HepG2 (cell line): ENCODE data around the gene HOXB2. TPM values are rescaled to one million over a fixed set of nuclear protein-coding genes. Genes with fewer than 3 reads are reported as not detected.

ENCODE experiments used
- ATAC-seq: fragments of 200-7000 bp; cut with Tn5 transposase; 3 replicates; pipeline ENCODE4 v1.9.1; 2020; ENCODE audit warnings: mild to moderate bottlenecking, moderate library complexity
- BruUV-seq: library from RNA; stranded (reverse); fragments of 400-500 nt; replicated peaks from 2 replicates; lab custom pipeline; 2021; lab: Mats Ljungman, UMichigan
- CTCF ChIA-PET: fragments of 300-600 bp; formaldehyde crosslinking; extraction: SDS; loops from one replicate; lab custom pipeline; 2021; ENCODE audit warnings: low total read pairs, inconsistent platforms, low intra/inter-chr PET ratio; lab: Yijun Ruan, JAX
- POLR2A ChIA-PET: fragments of 350-600 bp; sonication (Branson Sonifier 250); formaldehyde crosslinking; loops from one replicate; lab custom pipeline; 2020; ENCODE audit warnings: antibody characterized with exemption, inconsistent platforms; lab: Yijun Ruan, JAX
- DNase-seq: peaks from one replicate; pipeline ENCODE4 v3.0.0-alpha.2; 2015; ENCODE audit warnings: low spot score
- FAIRE-seq: peaks from 3 replicates; lab custom pipeline; 2011; peaks lifted over from hg19 to GRCh38; lab: Jason Lieb, UNC
- H2AFZ ChIP-seq: one replicate; pipeline ENCODE4 v1.6.1; 2011; ENCODE audit warnings: low read length, inconsistent platforms
- H3K27ac ChIP-seq: fragments of 300-600 bp; 3 replicates; pipeline ENCODE4 v1.8.0; 2011; ENCODE audit warnings: mixed run types, mild to moderate bottlenecking, mixed read lengths, low read length, inconsistent platforms; ENCODE audit not compliant: insufficient read depth; ENCODE audit errors: extremely low read length
- H3K27me3 ChIP-seq, 2 experiments: fragments of 200-600 bp in 1 of 2; 2 replicates in 1 of 2; 3 replicates in 1 of 2; pipeline versions ENCODE4 v1.6.0 to v1.8.0; 2011; ENCODE audit warnings: low read length in 2 of 2, mild to moderate bottlenecking in 2 of 2, moderate library complexity in 2 of 2, inconsistent platforms in 1 of 2; ENCODE audit not compliant: insufficient read depth in 2 of 2, control insufficient read depth in 1 of 2
- H3K36me3 ChIP-seq, 2 experiments: fragments of 200-600 bp in 1 of 2; replicated peaks in 1 of 2; 2 replicates in 1 of 2; 3 replicates in 1 of 2; pipeline versions ENCODE4 v1.5.1 to v1.8.0; 2011; ENCODE audit warnings: low read length in 2 of 2, inconsistent platforms in 1 of 2; ENCODE audit not compliant: insufficient read depth in 2 of 2, control insufficient read depth in 1 of 2
- H3K4me1 ChIP-seq: 2 replicates; pipeline ENCODE4 v1.5.1; 2012; ENCODE audit warnings: low read length, inconsistent platforms; ENCODE audit not compliant: insufficient read depth
- H3K4me2 ChIP-seq: 2 replicates; pipeline ENCODE4 v1.6.0; 2011; ENCODE audit warnings: low read depth, low read length, inconsistent platforms
- H3K4me3 ChIP-seq, 3 experiments: fragments of 200-600 bp in 1 of 3; sonication (generic), shearing (Covaris generic) in 1 of 3; replicated peaks in 1 of 3; 2 replicates each; pipeline ENCODE4 v1.5.1; 2011 to 2016; ENCODE audit warnings: low read length in 3 of 3, inconsistent platforms in 2 of 3, low read depth in 2 of 3, mild to moderate bottlenecking in 2 of 3, control low read depth in 1 of 3, mixed read lengths in 1 of 3; ENCODE audit not compliant: insufficient read depth in 1 of 3
- H3K79me2 ChIP-seq: one replicate; pipeline ENCODE4 v1.6.1; 2011; ENCODE audit warnings: low read length, inconsistent platforms; ENCODE audit not compliant: insufficient read depth
- H3K9ac ChIP-seq: 2 replicates; pipeline ENCODE4 v1.6.0; 2011; ENCODE audit warnings: mild to moderate bottlenecking, low read depth, low read length, inconsistent platforms; ENCODE audit not compliant: insufficient read depth
- H3K9me3 ChIP-seq: 2 replicates; pipeline ENCODE4 v1.5.1; 2012; ENCODE audit warnings: mild to moderate bottlenecking, low read length
- H4K20me1 ChIP-seq: 2 replicates; pipeline ENCODE4 v1.6.0; 2011; ENCODE audit warnings: inconsistent platforms, mild to moderate bottlenecking, low read length, moderate library complexity; ENCODE audit not compliant: insufficient read depth
- CBX2 ChIP-seq, 2 experiments: fragments of 200-600 bp in 1 of 2; sonication (generic); formaldehyde crosslinking in 1 of 2; IDR thresholded peaks; 2 replicates each; pipeline versions ENCODE4 v1.7.0 to v1.8.1; 2018 to 2022; ENCODE audit warnings: low read depth in 2 of 2, low read length in 1 of 2, mild to moderate bottlenecking in 1 of 2, missing genetic modification reagents in 1 of 2
- GZF1 ChIP-seq: sonication (generic); formaldehyde crosslinking; IDR thresholded peaks from 2 replicates; pipeline ENCODE4 v1.5.1; 2020; ENCODE audit warnings: mild to moderate bottlenecking, missing genetic modification reagents
- IRX3 ChIP-seq: sonication (generic); formaldehyde crosslinking; IDR thresholded peaks from 2 replicates; pipeline ENCODE4 v1.8.1; 2023; ENCODE audit warnings: mild to moderate bottlenecking, low read depth, missing genetic modification reagents, borderline replicate concordance
- MATR3 ChIP-seq: sonication (generic); formaldehyde crosslinking; IDR thresholded peaks from 2 replicates; pipeline ENCODE4 v1.4.0; 2020; ENCODE audit warnings: missing genetic modification reagents
- REL ChIP-seq: sonication (generic); formaldehyde crosslinking; conservative IDR thresholded peaks from 2 replicates; pipeline ENCODE4 v1.8.0; 2022; ENCODE audit warnings: mild to moderate bottlenecking, missing genetic modification reagents, moderate library complexity
- ZNF350 ChIP-seq: sonication (generic); formaldehyde crosslinking; IDR thresholded peaks from 2 replicates; pipeline ENCODE4 v1.4.0; 2020; ENCODE audit warnings: mild to moderate bottlenecking, low read depth, missing genetic modification reagents, borderline replicate concordance
- WGBS: methylation state at CpG from one replicate; pipeline ENCODE4 v1.1.6; 2017; ENCODE audit warnings: low lambda C conversion rate; 5-methylcytosine and 5-hydroxymethylcytosine counted together
- in situ Hi-C: cut with HindIII; loops from 2 replicates; pipeline ENCODE4 v1.10.0; 2017; ENCODE audit warnings: low pct_unique_long_range_greater_than_20kb; ENCODE audit not compliant: extremely low pct_ligation_motif_present
- intact Hi-C: fragments of 100-400 bp; cut with micrococcal nuclease; formaldehyde crosslinking; loops from one replicate; pipeline ENCODE4 v1.10.0; 2022; ENCODE audit not compliant: unreplicated experiment
- polyA plus RNA-seq, 8 experiments: library from polyadenylated mRNA; depleted of rRNA in 3 of 8; stranded (reverse) in 7 of 8; unstranded in 1 of 8; fragments of >200 nt; fragmentation: Illumina TruSeq in 4 of 8; extraction: Trizol in 4 of 8; gene quantifications; 2 replicates each; pipeline versions ENCODE4 v1.2.1 to v1.2.3, GENCODE V29; 2011 to 2016; ENCODE audit warnings: low read depth in 4 of 8, missing spikeins in 1 of 8, mixed read lengths in 1 of 8; ENCODE audit not compliant: insufficient read depth in 1 of 8
- total RNA-seq, 5 experiments: library from RNA; depleted of rRNA; stranded (reverse); fragments of >200 nt; fragmentation: Illumina TruSeq; extraction: Trizol; gene quantifications; 2 replicates each; pipeline ENCODE4 v1.2.3, GENCODE V29; 2016; ENCODE audit warnings: low read depth in 1 of 5
- TF ChIP-seq, protein P1 (sequence below): sonication (generic); formaldehyde crosslinking; IDR thresholded peaks from 2 replicates; pipeline ENCODE4 v1.5.0; 2020; ENCODE audit warnings: mild to moderate bottlenecking, missing genetic modification reagents

The HOXB2 gene
- total and polyA plus RNA-seq, 2 of the 13 experiments (the other 11 are each of a cell fraction or from before 2014, with no cell fraction given) = not detected

DNA sequence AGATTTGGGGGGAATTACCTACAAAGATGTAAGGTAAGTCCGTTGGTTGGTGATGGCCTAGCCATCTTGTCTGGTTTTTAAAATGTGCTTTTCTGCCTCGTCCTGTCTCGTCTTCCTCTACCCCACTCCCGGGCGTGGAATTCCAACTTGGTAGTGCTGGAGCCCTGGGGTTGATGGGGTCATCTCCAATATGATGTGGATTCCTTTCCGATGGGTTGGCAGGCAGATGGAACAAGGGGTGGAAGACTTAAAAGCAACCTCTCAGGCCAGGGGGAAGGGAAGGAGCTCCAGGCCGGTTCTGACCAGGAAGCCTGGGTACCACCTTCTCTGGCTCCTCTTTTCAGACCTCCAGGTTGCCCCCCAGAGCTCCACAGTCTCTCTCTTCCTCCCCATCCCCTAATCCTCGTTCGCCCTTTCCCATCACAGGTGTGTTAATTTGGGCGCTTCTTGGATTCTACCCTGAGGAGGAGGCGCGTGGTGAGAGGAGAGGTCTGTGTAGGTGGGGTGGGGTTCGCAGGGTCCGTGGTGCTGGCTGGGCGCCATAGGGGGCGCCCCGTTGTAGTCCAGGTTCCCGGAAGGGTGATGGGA is 5.1 kb upstream of the HOXB2 start:
- peaks cover 19 to 94% of the 10 kb centered on the region in 2 experiments for H3K27me3 ChIP-seq
- no peak overlapping the region for H3K4me2 ChIP-seq
- H3K9me3 ChIP-seq = no peaks in the 10 kb centered on the region
- no peak overlapping the region for H3K4me3 ChIP-seq
- no peaks in the 10 kb centered on the region for H3K79me2 ChIP-seq
- H3K4me1 ChIP-seq = no peaks in the 10 kb centered on the region
- ChIA-PET CTCF (no interaction called here), POLR2A (no interaction called here)
- no TSS peak for BruUV-seq
- no peaks in the 10 kb centered on the region; the same call in 1 of the 2 replicates for H4K20me1 ChIP-seq
- H3K36me3 ChIP-seq = no peaks in the 10 kb centered on the region
- no peak overlapping the region for H3K9ac ChIP-seq
- TF ChIP-seq, protein P1, sequence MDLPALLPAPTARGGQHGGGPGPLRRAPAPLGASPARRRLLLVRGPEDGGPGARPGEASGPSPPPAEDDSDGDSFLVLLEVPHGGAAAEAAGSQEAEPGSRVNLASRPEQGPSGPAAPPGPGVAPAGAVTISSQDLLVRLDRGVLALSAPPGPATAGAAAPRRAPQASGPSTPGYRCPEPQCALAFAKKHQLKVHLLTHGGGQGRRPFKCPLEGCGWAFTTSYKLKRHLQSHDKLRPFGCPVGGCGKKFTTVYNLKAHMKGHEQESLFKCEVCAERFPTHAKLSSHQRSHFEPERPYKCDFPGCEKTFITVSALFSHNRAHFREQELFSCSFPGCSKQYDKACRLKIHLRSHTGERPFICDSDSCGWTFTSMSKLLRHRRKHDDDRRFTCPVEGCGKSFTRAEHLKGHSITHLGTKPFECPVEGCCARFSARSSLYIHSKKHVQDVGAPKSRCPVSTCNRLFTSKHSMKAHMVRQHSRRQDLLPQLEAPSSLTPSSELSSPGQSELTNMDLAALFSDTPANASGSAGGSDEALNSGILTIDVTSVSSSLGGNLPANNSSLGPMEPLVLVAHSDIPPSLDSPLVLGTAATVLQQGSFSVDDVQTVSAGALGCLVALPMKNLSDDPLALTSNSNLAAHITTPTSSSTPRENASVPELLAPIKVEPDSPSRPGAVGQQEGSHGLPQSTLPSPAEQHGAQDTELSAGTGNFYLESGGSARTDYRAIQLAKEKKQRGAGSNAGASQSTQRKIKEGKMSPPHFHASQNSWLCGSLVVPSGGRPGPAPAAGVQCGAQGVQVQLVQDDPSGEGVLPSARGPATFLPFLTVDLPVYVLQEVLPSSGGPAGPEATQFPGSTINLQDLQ = no peak
- TF ChIP-seq CBX2 (IDR thresholded peaks at IDR 0.05; ENCODE audit: low read depth, low read length) (no peak), CBX2 (CRISPR knock-in tag; IDR thresholded peaks at IDR 0.05; ENCODE audit: low read depth) (no peak), IRX3 (CRISPR knock-in tag) (no peak), GZF1 (CRISPR knock-in tag) (no peak), ZNF350 (CRISPR knock-in tag) (no peak), REL (no peak), MATR3 (CRISPR knock-in tag) (no peak)
- no peak for DNase-seq
- H2AFZ ChIP-seq = no peak overlapping the region
- FAIRE-seq = no peak
- intact Hi-C loops (no loop called here), in situ Hi-C loops (no loop called here)
- WGBS = 27% methylated on average over 18 of the region's 18 CpGs
- H3K27ac ChIP-seq = no peak overlapping the region
- no peak for ATAC-seq
